Skeletal muscle satellite cell (primary cell): ENCODE measurements around the gene HPCA.
A peak's percentile ranks its signal among the peaks of the same experiment; 100 is the strongest.

Experiments used
- H3K27me3 ChIP-seq: 2 replicates; pipeline ENCODE4 v1.7.0; 2013; ENCODE audit warnings: low read length; ENCODE audit not compliant: control insufficient read depth, insufficient read depth
- H3K36me3 ChIP-seq: 2 replicates; pipeline ENCODE4 v1.7.0; 2013; ENCODE audit warnings: mild to moderate bottlenecking, control low read depth, low read length; ENCODE audit not compliant: insufficient read depth
- H3K4me1 ChIP-seq: 2 replicates; pipeline ENCODE4 v1.7.0; 2013; ENCODE audit warnings: low read length; ENCODE audit not compliant: control insufficient read depth, insufficient read depth
- H3K4me2 ChIP-seq: 2 replicates; pipeline ENCODE4 v1.7.0; 2013; ENCODE audit warnings: mild to moderate bottlenecking, low read length
- H3K4me3 ChIP-seq: 2 replicates; pipeline ENCODE4 v1.7.0; 2013; ENCODE audit warnings: low read length
- H3K9ac ChIP-seq: 2 replicates; pipeline ENCODE4 v1.7.0; 2013; ENCODE audit warnings: mild to moderate bottlenecking, low read depth, low read length, moderate library complexity
- H3K9me3 ChIP-seq: replicated peaks from 2 replicates; pipeline ENCODE4 v1.7.0; 2013; ENCODE audit warnings: mild to moderate bottlenecking, control low read depth, low read length

HPCA gene

GRCh38 chr1:32893198-32894018 lies 7.1 kb downstream of the HPCA start:
- H3K4me3 ChIP-seq: peak overlapping the region; percentile 67
- H3K36me3 ChIP-seq: no peaks in the 10 kb centered on the region
- no peaks in the 10 kb centered on the region for H3K9me3 ChIP-seq
- H3K27me3 ChIP-seq: peaks cover 41% of the 10 kb centered on the region
- peak overlapping the region; percentile 85 for H3K4me2 ChIP-seq
- peaks cover 9% of the 10 kb centered on the region for H3K4me1 ChIP-seq
- H3K9ac ChIP-seq: peak overlapping the region; percentile 26

- Histone ChIP-seq H3K4me1 (peaks cover 9% of the 10 kb centered on the region), H3K36me3 (no peaks in the 10 kb centered on the region), H3K4me3 (no peak overlapping the region), H3K27me3 (peaks cover 35% of the 10 kb centered on the region), H3K9me3 (no peaks in the 10 kb centered on the region), H3K9ac (no peak overlapping the region), H3K4me2 (peak overlapping the region; percentile 85)
Measured at GRCh38 chr1:32894019-32894600, 7.8 kb downstream of the HPCA start.

DNA sequence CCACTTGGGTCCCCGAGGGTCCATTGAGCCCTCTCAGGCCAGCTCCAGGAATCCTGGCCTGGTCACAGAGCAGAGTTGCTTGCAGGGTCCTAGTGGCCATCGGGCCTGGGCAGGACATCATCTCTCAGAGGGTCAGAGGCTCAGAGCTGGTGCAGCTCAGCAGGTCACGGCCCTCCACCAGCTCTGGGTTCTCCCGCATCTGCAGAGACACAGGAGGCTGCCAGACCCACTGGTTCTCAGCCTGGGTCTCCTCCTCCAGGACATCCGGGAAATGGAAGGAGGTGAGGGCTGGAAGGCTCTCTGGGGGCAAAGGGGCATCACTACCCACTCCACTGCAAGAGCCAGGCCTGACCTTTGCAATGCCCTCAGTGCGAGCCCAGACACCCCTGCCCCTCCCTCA lies 8.4 kb downstream of the HPCA start:
- Histone ChIP-seq H3K4me1 (peaks cover 9% of the 10 kb centered on the region), H3K4me3 (no peak overlapping the region), H3K4me2 (no peak overlapping the region), H3K36me3 (no peaks in the 10 kb centered on the region), H3K27me3 (peaks cover 30% of the 10 kb centered on the region), H3K9me3 (no peaks in the 10 kb centered on the region), H3K9ac (no peak overlapping the region)

- H3K9me3 ChIP-seq: no peaks in the 10 kb centered on the region
- peaks cover 11% of the 10 kb centered on the region for H3K4me1 ChIP-seq
- no peak overlapping the region for H3K9ac ChIP-seq
- H3K27me3 ChIP-seq: peaks cover 21% of the 10 kb centered on the region
- no peaks in the 10 kb centered on the region for H3K36me3 ChIP-seq
- H3K4me2 ChIP-seq: no peak overlapping the region
- H3K4me3 ChIP-seq: no peak overlapping the region
Measured at GRCh38 chr1:32895325-32896215, 9.3 kb downstream of the HPCA start.

- no peak overlapping the region for H3K4me3 ChIP-seq
- H3K9me3 ChIP-seq: no peaks in the 10 kb centered on the region
- no peaks in the 10 kb centered on the region for H3K36me3 ChIP-seq
- H3K4me2 ChIP-seq: no peak overlapping the region
- H3K27me3 ChIP-seq: peaks cover 14% of the 10 kb centered on the region
- H3K9ac ChIP-seq: no peak overlapping the region
- H3K4me1 ChIP-seq: peaks cover 15% of the 10 kb centered on the region
Measured at GRCh38 chr1:32896451-32896850, 10.2 kb downstream of the HPCA start.

GRCh38 chr1:32897082-32898049 lies 11.1 kb downstream of the HPCA start:
- Histone ChIP-seq H3K9me3 (no peaks in the 10 kb centered on the region), H3K4me2 (no peak overlapping the region), H3K4me3 (no peak overlapping the region), H3K36me3 (no peaks in the 10 kb centered on the region), H3K27me3 (peaks cover 8% of the 10 kb centered on the region), H3K9ac (no peak overlapping the region), H3K4me1 (peaks cover 15% of the 10 kb centered on the region)

DNA sequence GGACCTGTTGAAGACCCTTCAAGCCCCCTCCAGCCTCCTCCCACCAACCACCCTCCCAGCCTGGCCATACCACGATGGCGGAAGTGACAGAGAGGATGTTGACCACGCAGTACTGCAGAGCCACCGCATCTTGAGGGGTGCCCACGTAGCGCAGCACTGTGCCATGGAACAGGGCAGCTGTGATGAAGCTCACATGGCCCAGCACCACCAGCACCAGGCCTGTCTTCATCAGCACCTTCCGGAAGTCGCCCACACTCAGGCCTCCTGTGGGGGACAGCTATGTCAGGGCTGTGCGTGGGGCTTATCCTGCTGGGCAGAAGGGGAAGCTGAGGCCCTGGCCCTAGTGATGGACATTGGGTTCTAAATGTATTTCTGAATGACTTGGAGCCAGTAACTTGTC lies 11.8 kb downstream of the HPCA start:
- Histone ChIP-seq H3K4me3 (no peak overlapping the region), H3K4me2 (no peak overlapping the region), H3K9ac (no peak overlapping the region), H3K4me1 (peaks cover 9% of the 10 kb centered on the region), H3K9me3 (no peaks in the 10 kb centered on the region), H3K36me3 (no peaks in the 10 kb centered on the region), H3K27me3 (peaks cover 8% of the 10 kb centered on the region)

GRCh38 chr1:32898958-32899357 lies 12.7 kb downstream of the HPCA start:
- Histone ChIP-seq H3K9me3 (no peaks in the 10 kb centered on the region), H3K27me3 (peaks cover 8% of the 10 kb centered on the region), H3K4me2 (no peak overlapping the region), H3K9ac (no peak overlapping the region), H3K36me3 (no peaks in the 10 kb centered on the region), H3K4me3 (no peak overlapping the region), H3K4me1 (peaks cover 6% of the 10 kb centered on the region)

DNA sequence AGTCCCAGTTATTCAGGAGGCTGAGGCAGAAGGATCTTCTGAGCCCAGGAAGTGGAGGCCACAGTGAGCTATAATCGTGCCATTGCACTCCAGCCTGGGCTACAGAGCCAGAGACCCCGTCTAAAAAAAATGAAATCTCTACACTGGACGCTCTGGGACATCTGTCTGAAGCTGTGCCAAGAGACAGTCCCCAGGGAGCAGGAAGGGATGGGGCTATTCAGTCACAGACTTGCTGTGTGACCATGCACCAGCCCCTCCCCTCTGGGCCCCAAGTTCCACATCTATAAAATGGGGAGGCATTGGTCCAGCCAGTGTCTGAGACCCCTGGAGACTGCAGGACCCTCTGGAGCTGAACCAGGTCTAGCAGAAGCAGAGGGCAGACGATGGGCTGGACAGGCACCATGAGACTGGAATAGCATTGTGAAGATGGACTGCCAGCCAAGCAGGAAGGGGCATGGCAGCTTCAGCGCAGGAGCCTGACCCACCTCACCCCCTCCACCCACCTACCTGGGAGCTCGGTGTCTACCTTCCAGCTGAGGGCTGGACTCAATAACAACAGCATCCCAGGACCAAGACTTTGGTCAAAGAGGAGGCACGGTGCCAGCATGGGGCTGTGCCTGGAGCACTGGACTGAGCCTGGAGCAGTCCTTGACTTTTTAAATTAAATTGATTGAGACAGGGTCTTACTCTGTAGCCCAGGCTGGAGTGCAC lies 13.4 kb downstream of the HPCA start:
- Histone ChIP-seq H3K4me2 (no peak overlapping the region), H3K9ac (no peak overlapping the region), H3K4me1 (peaks cover 6% of the 10 kb centered on the region), H3K36me3 (no peaks in the 10 kb centered on the region), H3K9me3 (no peaks in the 10 kb centered on the region), H3K27me3 (peaks cover 12% of the 10 kb centered on the region), H3K4me3 (no peak overlapping the region)

DNA sequence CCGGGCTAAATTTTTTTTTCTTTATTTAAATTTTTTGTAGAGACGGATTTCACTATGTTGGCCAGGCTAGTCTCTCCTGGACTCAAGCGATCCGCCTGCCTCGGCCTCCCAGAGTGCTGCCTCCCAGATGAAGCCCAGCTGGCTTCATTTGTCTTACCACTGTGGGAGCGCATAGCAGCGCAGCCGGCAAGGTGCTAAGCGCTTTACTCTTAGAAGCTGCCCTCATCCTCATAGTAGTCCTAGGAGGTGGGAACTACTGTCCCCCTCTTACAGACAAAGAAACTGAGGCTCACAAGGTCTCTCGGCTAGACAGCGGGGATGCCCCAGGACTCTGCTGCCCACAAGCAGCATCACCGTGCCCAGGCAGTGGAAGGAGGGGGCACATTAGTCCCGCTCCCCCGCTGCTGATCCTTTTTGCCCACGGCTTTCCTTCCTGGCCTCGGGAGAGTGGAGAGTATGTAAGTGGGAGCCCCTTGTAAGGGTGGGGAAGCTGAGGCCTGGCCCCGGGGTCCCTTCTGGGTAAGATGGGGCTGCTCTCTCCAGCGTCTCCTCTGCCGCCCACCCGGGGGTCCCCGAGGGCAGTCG lies 14.2 kb downstream of the HPCA start:
- Histone ChIP-seq H3K36me3 (no peaks in the 10 kb centered on the region), H3K4me1 (peaks cover 6% of the 10 kb centered on the region), H3K4me2 (peak overlapping the region; percentile 88), H3K9ac (peak overlapping the region; percentile 73), H3K4me3 (peak overlapping the region; percentile 71), H3K27me3 (peaks cover 13% of the 10 kb centered on the region), H3K9me3 (no peaks in the 10 kb centered on the region)
